WERI-Rb-1 (cell line): ENCODE results near the gene ARHGAP1.
"Not testable (repeated sequence)": the region's sequence is repeated elsewhere in the genome, so short reads cannot be mapped to it uniquely, and the experiment has no call there.

ENCODE experiments used
- DNase-seq: peaks from one replicate; pipeline ENCODE4 v3.0.0-alpha.2; 2020
- H3K27ac ChIP-seq: fragments of 250-450 bp; sonication (Bioruptor Pico); 2 replicates; pipeline ENCODE4 v1.5.1; 2020; ENCODE audit warnings: mild to moderate bottlenecking, moderate library complexity
- H3K27me3 ChIP-seq: fragments of 250-450 bp; sonication (Bioruptor Pico); 2 replicates; pipeline ENCODE4 v1.5.1; 2021; ENCODE audit warnings: mild to moderate bottlenecking, low read depth, moderate library complexity; ENCODE audit not compliant: insufficient read depth, severe bottlenecking
- H3K36me3 ChIP-seq: fragments of 250-450 bp; sonication (Bioruptor Pico); 2 replicates; pipeline ENCODE4 v1.5.1; 2020; ENCODE audit warnings: mild to moderate bottlenecking, moderate library complexity
- H3K4me3 ChIP-seq: 2 replicates; pipeline ENCODE4 v1.5.1; 2011; ENCODE audit warnings: low read depth, mild to moderate bottlenecking, control low read depth, low read length
- H3K9me3 ChIP-seq: fragments of 250-450 bp; sonication (Bioruptor Pico); 2 replicates; pipeline ENCODE4 v1.5.1; 2021; ENCODE audit warnings: mild to moderate bottlenecking, moderate library complexity; ENCODE audit not compliant: severe bottlenecking
- TF ChIP-seq, protein P1 (sequence below): IDR thresholded peaks from 2 replicates; pipeline ENCODE4 v1.5.1; 2011; ENCODE audit warnings: low read depth, mild to moderate bottlenecking, control low read depth, inconsistent platforms, low read length

Gene ARHGAP1

DNA sequence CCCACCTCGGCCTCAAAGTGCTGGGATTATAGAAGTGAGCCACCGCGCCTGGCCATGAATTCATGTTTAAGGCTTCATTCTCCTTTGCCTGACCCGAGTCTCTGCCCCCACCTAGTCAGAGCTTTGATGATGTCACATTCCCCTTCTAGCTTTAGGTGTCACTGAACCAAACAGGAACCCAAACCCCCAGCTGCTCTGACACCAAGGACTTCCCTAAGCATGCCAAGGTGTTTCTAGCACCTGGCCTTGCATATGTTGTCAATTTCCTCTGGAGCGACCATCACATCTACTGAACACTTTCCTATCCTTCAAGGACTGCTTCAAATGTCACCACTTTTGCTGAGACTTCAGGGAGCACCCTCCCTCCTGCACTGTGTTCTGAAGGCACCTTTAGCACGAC is 20.9 kb upstream of the ARHGAP1 start:
- Histone ChIP-seq H3K36me3 (no peaks in the 10 kb centered on the region), H3K27ac (no peak overlapping the region), H3K4me3 (no peak overlapping the region), H3K9me3 (no peaks in the 10 kb centered on the region), H3K27me3 (no peaks in the 10 kb centered on the region)
- TF ChIP-seq, protein P1, sequence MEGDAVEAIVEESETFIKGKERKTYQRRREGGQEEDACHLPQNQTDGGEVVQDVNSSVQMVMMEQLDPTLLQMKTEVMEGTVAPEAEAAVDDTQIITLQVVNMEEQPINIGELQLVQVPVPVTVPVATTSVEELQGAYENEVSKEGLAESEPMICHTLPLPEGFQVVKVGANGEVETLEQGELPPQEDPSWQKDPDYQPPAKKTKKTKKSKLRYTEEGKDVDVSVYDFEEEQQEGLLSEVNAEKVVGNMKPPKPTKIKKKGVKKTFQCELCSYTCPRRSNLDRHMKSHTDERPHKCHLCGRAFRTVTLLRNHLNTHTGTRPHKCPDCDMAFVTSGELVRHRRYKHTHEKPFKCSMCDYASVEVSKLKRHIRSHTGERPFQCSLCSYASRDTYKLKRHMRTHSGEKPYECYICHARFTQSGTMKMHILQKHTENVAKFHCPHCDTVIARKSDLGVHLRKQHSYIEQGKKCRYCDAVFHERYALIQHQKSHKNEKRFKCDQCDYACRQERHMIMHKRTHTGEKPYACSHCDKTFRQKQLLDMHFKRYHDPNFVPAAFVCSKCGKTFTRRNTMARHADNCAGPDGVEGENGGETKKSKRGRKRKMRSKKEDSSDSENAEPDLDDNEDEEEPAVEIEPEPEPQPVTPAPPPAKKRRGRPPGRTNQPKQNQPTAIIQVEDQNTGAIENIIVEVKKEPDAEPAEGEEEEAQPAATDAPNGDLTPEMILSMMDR: no peak
- no peak for DNase-seq

DNA sequence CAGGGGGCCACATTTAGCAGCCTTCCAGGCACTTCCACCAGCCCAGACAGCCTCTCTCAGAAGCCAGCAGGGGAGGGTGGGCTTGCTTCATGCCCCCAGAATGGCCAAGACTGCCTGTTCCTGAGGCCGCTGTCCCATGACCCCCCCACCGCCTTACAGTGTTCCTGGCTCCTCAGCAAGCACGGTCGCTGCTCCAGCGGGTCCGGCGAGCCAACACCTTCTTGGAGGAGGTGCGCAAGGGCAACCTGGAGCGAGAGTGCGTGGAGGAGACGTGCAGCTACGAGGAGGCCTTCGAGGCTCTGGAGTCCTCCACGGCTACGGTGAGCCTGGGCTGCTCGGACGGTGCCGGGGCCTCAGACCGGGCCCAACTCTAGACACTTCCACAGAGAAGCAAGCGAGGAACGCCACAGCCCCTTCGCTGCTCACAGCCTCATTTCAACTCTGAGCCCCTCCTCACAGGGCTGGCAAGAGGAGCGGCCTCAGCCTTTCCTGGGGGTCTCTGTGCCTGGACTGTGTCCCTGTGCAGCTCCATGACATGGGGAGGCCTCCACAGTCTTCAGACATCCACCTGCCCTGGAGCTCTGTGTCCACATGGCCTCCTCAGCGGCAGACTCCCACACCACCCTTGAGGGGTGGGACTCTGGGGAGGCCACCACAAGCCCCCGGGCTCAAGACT is 19.3 kb upstream of the ARHGAP1 start:
- Histone ChIP-seq H3K36me3 (no peaks in the 10 kb centered on the region), H3K4me3 (no peak overlapping the region), H3K9me3 (no peaks in the 10 kb centered on the region), H3K27ac (no peak overlapping the region), H3K27me3 (no peaks in the 10 kb centered on the region)
- TF ChIP-seq, protein P1: no peak
- no peak for DNase-seq

DNA sequence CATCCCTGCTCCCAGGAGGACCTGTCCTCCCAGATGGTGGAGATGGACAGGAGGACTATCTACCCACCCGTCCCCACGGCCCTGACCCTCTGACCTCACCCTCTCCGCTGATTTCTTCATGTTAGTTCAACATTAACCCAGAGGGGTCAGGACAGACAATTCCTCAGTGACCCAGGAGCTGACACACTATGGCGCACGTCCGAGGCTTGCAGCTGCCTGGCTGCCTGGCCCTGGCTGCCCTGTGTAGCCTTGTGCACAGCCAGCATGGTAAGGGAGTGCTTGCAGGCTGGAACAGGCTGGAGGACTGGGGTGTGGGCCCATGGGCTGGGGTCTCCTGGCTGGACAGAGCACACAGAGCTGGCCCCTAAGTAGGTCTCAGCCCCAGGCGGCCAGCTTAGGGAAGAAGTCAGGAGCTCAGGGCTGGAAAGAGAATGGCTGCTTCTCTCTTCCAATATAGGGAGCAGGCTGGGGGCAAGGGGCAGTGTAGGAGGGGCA is 18.7 kb upstream of the ARHGAP1 start, which contains the start of gene F2:
F2 (plus strand) TSS at position 166 of the 495 bp plus-strand sequence; CDS start at position 189, 23 bp downstream.
- no peaks in the 10 kb centered on the region for H3K36me3 ChIP-seq
- DNase-seq: no peak
- no peaks in the 10 kb centered on the region for H3K27me3 ChIP-seq
- no peak within 1 kb of the TSS for H3K27ac ChIP-seq
- H3K4me3 ChIP-seq: no peak within 1 kb of the TSS
- TF ChIP-seq, protein P1: no peak
- H3K9me3 ChIP-seq: no peaks in the 10 kb centered on the region

DNA sequence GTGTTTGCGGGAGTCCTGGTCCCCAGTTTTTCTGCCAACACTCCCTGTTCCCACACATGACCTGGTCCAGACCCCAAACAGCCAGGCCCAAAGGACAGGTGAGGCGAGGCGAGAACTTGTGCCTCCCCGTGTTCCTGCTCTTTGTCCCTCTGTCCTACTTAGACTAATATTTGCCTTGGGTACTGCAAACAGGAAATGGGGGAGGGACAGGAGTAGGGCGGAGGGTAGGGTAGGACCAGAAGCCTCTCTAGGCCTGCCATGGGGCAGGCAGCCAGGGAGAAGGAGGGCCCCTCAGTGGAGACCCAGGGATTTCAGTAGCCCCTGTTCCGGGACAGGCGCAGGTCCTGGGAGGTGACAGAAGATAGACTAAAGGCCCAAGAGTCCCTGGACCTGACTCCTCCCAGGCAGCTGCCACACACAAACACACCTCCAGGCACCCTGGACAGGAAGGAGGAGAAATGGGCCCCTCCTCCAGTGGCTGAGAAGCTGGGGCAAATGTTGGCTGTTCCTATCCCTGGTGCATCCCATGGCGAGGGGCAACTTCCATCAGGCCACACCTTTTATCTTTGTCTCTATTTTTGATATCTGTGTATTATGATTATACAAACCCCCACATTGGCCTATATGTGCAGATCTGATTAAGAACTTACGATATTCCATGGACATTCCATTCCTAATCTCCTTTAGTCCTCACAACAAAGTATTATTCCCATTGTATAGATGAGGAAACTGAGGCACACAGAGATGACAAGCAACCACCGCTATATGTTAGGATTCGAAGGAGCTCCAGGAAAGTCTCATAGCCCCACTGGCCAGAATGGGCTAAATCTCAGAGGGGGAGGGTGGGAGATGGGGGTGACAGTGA is 18.0 kb upstream of the ARHGAP1 start:
- H3K36me3 ChIP-seq: no peaks in the 10 kb centered on the region
- DNase-seq: no peak
- H3K4me3 ChIP-seq: no peak overlapping the region
- H3K27me3 ChIP-seq: no peaks in the 10 kb centered on the region
- no peaks in the 10 kb centered on the region for H3K9me3 ChIP-seq
- TF ChIP-seq, protein P1: no peak
- no peak overlapping the region for H3K27ac ChIP-seq

DNA sequence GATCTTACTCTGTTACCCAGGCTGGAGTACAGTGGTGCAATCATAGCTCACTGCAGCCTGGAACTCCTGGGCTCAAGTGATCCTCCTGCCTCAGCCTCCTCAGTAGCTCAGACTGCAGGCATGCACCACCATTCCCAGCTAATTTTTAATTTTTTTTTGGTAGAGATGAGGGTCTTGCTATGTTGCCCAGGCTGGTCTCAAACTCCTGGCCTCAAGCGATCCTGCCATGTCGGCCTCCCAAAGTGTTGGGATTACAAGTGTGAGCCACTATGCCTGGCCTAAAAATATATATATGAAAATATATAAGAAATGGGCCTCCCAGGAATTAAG is 17.4 kb upstream of the ARHGAP1 start:
- not testable (repeated sequence) for DNase-seq, H3K4me3 ChIP-seq, H3K27ac ChIP-seq, H3K36me3 ChIP-seq, H3K27me3 ChIP-seq, H3K9me3 ChIP-seq

DNA sequence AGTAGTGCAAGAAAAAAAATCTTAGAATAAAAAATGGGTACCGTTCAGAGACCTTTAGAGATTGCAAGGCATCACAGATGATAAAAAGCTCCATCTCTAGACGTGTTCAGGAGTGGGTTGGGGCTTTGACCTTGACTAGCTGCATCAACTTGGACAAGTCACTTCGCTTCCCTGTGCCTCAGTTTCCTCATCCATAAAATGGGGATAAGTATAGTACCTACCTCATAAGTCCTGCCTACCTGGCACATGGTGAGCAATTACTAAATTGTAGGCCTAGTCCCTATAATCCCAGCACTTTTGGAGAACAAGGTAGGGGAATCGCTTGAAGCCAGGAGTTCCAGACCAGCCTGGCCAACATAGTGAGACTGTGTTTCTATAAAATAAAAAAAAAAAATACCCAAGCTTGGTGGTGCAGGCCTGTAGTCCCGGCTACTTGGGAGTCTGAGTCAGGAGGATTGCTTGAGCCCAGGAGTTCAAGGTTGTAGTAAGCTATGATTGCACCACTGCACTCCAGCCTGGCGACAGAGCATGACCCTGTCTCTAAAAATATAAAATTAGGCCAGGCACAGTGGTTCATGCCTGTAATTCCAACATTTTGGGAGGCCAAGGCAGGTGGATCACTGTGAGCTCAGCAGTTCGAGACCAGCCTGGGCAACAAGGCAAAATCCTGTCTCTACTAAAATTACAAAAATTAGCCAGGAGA is 12.6 kb upstream of the ARHGAP1 start:
- H3K9me3 ChIP-seq: no peaks in the 10 kb centered on the region
- no peak for DNase-seq
- no peaks in the 10 kb centered on the region for H3K36me3 ChIP-seq
- no peak overlapping the region for H3K4me3 ChIP-seq
- H3K27ac ChIP-seq: no peak overlapping the region
- TF ChIP-seq, protein P1: no peak
- H3K27me3 ChIP-seq: no peaks in the 10 kb centered on the region
